Measurements from ENCODE around the gene ANO9. TPM values are rescaled to one million over a fixed set of nuclear protein-coding genes. Genes with fewer than 3 reads are reported as not detected.

Gene ANO9
- total and polyA plus RNA-seq, 8 donors: 4.0 to 28.0 (median 8.0) TPM

DNA sequence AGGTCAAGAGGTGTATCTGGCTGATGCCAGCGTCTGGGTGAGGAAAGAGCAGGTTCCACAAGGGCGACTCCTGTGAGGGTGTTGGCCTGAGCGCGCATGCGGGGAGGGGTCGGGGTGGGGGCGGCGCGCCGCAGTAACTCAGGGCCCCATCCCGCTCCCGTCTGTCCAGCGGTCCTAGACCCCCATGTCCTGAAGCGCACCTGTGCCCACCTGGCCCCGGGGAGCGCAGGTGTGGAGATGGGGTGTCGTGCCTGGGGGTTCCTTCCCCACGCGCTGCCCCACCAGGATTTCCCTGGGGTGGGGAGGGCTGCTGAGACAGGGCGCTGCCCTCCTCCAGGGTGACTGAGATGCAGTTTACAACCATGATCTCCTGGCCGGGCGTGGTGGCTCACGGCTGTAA, 44.4 kb upstream of the ANO9 start:
- H3K4me1 ChIP-seq: no peaks in the 10 kb centered on the region
- H3K27ac ChIP-seq: no peak overlapping the region
- no peaks in the 10 kb centered on the region for H3K27me3 ChIP-seq
- no peaks in the 10 kb centered on the region for H3K9me3 ChIP-seq
- DNase-seq (peak in 1 of 4 donors; percentile 54), ATAC-seq (no peak)
- TF ChIP-seq, protein P1, sequence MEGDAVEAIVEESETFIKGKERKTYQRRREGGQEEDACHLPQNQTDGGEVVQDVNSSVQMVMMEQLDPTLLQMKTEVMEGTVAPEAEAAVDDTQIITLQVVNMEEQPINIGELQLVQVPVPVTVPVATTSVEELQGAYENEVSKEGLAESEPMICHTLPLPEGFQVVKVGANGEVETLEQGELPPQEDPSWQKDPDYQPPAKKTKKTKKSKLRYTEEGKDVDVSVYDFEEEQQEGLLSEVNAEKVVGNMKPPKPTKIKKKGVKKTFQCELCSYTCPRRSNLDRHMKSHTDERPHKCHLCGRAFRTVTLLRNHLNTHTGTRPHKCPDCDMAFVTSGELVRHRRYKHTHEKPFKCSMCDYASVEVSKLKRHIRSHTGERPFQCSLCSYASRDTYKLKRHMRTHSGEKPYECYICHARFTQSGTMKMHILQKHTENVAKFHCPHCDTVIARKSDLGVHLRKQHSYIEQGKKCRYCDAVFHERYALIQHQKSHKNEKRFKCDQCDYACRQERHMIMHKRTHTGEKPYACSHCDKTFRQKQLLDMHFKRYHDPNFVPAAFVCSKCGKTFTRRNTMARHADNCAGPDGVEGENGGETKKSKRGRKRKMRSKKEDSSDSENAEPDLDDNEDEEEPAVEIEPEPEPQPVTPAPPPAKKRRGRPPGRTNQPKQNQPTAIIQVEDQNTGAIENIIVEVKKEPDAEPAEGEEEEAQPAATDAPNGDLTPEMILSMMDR (IDR thresholded peaks at IDR 0.05): no peak
- H3K4me3 ChIP-seq: no peak overlapping the region
- peaks cover 0 to 37% of the 10 kb centered on the region in 2 donors for H3K36me3 ChIP-seq
- intact Hi-C loops (cut with DNase I): no loop called here

DNA sequence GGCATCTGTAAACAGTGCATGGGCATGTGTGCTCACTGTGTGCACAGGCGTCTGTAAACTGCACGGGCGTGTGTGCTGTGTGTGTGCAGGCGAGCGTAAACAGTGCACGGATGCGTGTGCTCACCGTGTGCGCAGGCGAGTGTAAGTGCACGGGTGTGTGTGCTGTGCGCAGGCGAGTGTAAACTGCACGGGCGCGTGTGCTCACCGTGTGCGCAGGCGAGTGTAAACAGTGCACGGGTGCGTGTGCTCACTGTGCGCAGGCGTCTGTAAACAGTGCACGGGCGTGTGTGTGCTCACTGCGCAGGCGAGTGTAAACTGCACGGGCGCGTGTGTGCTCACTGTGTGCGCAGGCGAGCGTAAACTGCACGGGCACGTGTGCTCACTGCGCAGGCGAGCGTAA, 42.8 kb upstream of the ANO9 start:
- Histone ChIP-seq H3K9me3 (no peaks in the 10 kb centered on the region), H3K36me3 (peaks cover 0 to 22% of the 10 kb centered on the region in 2 donors), H3K4me1 (no peaks in the 10 kb centered on the region), H3K4me3 (no peak overlapping the region), H3K27me3 (no peaks in the 10 kb centered on the region), H3K27ac (no peak overlapping the region)
- TF ChIP-seq, protein P1 (IDR thresholded peaks at IDR 0.05): no peak
- ATAC-seq (no peak), DNase-seq (no peak)
- intact Hi-C loops (cut with DNase I): no loop called here

DNA sequence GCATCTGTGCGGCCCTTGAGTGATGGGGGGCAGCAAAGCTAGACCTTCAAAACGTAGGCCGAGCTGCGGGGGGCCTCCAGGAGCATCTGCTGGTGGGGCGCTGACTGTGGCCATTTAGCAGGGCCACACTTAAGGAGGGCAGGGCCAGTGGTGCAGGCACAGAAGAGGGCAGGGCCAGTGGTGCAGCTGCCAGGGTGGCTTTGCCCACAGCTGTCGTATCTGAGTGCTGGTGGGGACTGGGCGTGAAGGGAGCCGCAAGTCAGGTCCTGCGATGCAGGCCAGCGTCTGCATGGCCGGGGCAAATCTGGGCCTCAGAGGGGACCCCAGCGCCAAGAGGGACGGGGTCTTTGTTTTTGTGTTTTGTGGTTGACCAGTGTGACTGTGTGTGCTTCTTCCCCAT, 37.5 kb upstream of the ANO9 start:
- intact Hi-C loops (cut with DNase I): no loop called here

DNA sequence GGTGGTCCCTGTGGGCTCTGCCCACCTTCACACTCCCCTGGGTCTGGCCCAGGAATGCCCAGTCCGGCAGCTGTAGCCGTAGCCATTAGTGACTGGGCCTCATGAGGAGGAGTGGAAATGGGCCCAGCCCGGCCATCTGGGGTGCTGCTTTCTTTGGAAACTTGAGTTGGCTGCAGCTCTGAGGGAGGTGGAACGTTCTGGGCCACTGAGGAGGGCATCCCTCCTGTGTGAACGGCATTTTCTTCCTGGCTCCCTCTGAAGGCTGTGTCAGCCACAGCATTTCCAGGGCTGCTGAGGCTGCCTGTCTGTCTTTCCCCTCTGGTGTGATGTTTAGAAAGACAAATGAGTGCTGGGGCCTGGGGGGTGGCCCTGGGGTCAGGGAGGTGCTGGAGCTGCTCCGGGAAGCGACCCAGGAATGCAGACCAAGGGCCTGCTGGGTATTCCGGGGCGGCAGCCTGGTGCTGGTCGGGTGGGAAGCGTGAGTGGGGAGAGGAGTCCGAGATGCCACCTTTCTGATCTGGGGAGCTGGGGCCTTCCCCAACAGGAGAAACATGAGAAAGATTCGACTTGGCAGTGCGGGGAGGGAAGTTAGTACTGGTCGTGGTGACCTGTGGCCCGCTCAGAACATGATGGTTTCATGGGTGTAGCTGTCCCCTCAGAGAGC, 35.4 kb upstream of the ANO9 start:
- peak in 1 of 4 donors; percentile 55 for DNase-seq
- Histone ChIP-seq H3K27me3 (no peaks in the 10 kb centered on the region), H3K36me3 (peaks cover 0 to 5% of the 10 kb centered on the region in 2 donors), H3K4me1 (no peaks in the 10 kb centered on the region), H3K4me3 (no peak overlapping the region), H3K9me3 (no peaks in the 10 kb centered on the region), H3K27ac (no peak overlapping the region)
- TF ChIP-seq, protein P1 (IDR thresholded peaks at IDR 0.05): no peak
- intact Hi-C loops (cut with DNase I): no loop called here
- no peak for ATAC-seq

More for the DNA sequence above, 37.5 kb upstream of the ANO9 start:
- no peaks in the 10 kb centered on the region for H3K4me1 ChIP-seq
- peaks cover 0 to 5% of the 10 kb centered on the region in 2 donors for H3K36me3 ChIP-seq
- DNase-seq (peak in 1 of 4 donors; percentile 59), ATAC-seq (no peak)
- TF ChIP-seq, protein P1 (IDR thresholded peaks at IDR 0.05): no peak
- H3K27ac ChIP-seq: no peak overlapping the region
- H3K9me3 ChIP-seq: no peaks in the 10 kb centered on the region
- H3K27me3 ChIP-seq: no peaks in the 10 kb centered on the region
- H3K4me3 ChIP-seq: no peak overlapping the region

DNA sequence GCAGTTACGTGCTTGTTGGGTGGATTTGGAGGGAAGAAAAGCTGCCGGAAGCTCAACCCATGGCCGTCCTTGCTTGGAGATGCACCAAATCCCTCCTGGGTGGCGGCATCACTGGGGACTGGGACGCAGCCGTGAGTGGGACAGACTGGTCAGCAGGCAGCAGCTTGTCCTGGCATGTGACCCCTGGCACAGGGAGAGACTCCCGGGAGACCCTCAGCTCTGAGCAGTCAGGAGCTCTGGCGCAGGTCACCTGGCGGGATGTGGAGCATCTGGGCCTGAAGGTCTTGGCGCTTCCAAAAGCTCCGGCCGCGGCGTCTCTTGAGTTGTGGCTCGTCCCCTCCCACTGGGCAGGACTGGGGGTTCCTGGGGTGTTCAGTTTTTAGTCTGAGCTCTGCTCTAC, 34.6 kb upstream of the ANO9 start:
- Histone ChIP-seq H3K4me1 (no peaks in the 10 kb centered on the region), H3K27ac (no peak overlapping the region), H3K36me3 (peaks cover 0 to 5% of the 10 kb centered on the region in 2 donors), H3K27me3 (no peaks in the 10 kb centered on the region), H3K4me3 (no peak overlapping the region), H3K9me3 (no peaks in the 10 kb centered on the region)
- ATAC-seq (no peak), DNase-seq (peak in 1 of 4 donors; percentile 46)
- intact Hi-C loops (cut with DNase I): no loop called here
- TF ChIP-seq, protein P1 (IDR thresholded peaks at IDR 0.05): no peak

All from left lung (tissue), 10 donors.